DMS79 (cell line): ENCODE measurements around the gene MOK.
A peak's percentile ranks its signal among the peaks of the same experiment; 100 is the strongest.

Experiments
- DNase-seq: peaks from one replicate; lab custom pipeline; 2025; lab: John Stamatoyannopoulos, UW

MOK gene

DNA sequence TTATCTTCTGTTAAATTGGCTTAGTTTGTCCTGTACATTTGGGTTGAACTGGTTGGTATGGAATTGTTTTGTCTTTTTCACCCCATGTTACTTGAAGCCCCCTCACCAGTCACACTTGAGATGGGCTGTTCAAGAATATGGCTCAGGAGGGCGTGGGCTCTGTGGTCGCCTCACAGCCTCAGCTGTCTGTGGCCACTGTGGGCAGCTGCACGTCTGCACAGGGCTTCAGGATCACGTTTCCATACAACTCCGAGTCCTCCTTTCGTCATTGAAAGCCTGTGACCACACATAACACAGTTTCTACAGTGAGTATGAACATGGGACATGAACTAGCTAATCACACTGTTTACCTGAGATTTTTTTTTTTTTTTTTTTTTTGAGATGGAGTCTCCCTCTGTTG is 81.3 kb downstream of the MOK start:
- DNase-seq: no peak

DNA sequence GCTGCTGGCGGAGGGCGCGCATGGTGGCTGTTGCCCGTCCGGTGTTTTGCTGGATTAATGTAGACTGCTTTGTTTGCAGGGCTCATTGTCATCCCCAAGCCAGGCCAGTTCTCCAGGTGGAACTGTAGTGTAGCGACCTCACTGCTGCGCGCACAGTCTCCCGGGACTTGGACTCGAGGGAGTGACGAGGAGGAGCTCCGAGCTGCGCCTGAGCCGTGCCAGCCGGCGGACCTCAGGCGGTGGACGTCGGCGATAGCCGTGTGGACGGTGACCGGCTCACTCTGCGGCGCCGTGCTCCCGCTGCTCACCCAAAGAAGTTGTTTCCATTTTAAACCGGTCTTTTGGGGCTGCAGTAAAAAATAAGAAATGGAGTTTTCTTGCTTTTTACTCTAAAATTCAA is 82.2 kb downstream of the MOK start:
- no peak for DNase-seq

DNA sequence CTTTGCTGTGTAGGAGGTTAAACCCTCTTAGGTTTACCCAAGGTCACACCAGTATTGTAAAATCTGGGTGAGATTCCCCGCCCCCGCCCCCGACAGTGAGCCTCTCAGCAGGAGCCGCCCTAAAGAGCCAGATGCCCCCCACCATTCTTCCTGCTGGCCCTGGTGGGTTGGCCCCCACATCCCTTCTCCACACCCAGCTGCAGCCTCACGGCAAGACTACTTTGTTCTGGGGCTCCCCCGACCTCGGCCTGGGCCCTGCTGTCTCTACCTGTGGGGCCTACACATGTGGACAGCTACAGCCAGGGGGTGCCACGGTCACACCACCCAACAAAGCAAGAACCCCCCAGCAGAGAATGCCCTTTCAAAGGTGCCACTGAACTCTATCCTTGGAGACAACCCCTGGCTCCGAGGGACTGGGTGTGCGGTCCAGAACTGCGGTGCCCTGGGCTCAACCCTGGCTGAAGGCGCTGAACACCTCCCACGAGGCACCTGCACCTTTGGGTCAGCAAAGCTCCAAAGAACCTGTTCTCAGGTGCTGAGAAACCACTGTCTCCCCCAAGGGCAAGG is 82.9 kb downstream of the MOK start:
- DNase-seq: no peak

DNA sequence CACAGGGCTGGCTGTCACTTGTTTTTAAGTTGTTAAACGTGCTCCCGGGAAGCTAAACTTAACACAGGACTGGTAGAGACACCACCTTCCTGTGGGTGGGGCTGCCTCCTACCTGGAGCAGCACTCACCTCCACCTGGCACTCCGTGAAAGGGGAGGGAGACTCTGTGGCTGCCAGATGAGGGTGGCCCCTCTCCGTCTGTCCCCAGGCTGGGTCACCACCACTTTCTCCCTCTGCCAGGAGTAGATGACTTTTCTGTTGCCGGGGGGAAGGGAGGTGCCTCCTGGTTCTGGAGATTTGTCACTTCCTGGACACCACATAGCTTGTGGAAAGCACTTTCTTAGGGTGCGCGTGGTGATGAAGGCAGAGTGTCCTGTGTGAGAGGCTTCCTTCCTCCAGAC is 83.9 kb downstream of the MOK start:
- DNase-seq: no peak

DNA sequence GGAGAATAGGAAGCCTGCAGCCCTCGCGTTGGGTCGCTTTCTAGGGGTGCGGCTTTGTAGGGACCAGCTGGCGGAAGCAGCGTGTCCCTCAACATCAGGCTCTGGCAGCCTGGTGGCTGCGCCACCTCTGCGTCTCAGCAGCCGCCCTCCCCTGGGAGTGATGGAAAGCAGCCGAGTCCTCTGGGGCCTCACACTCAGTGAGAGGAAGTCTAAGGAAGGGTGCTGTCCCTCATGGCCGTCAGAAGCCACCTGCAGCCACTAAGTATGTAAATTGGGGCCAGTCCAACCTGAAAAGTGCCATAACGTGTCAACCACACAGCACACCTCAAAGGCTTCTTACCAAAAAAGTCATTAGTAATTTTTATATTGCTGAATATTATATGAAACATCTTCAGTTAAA is 84.9 kb downstream of the MOK start:
- DNase-seq: no peak

DNA sequence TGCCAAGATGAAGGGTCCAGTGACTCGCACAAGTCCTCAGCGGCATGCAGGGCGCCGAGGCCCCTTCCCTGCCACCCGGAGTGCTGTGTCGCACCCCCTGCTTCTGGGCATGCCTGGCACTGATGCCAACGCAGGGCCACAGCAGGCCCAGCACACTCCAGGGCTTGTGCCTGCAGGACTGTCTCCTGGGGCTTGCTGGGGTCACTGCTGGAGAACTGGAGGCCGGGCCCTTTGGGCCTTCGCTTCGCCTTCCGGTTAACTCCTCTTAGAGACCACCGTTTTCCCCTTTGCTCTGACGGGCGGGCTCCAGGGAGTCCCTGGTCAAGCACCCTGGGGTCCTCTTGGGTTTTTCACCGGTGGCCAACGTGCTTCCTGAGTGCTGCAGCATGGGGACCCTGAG is 85.6 kb downstream of the MOK start:
- no peak for DNase-seq

DNA sequence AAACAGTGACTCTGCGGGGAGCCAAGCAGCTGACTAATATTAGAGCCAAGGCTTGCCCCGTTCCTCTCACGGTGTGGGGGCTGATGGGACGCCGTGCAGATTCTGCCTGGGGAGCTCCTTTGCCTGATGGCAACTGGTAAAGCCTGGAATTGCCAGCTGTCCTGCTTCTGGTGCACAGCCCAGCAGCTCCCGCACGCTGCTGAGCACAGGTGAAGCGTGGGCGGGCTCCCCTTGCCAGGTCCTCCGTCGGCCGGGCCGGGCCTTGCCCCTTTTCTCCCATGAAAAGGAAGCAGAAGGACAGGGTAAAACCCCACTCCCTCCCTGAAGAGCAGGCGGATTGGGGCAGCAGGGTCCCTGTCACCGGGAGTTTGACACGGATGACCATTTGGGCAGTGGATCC is 86.3 kb downstream of the MOK start:
- DNase-seq: no peak

DNA sequence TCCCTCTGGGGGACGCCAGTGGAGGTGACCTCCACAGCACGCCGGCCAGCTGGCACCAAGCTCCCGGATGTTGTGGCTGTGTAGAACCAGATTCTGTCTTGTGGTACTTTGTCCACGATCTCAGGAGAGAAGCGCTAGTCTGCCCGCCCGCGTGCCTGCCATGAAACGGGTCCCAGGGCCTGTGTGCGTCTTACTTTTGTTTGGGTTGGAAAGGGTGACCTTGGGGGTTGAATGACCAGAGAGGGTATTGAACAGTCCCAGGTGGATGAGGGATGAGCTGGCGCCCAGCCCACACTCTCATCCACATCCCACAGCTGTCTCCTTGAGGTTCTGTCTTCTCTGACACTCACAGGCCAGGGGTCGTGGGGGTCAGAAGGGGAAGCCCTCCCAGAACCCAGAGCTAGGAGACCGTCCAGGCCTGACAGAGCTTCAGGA is 87.0 kb downstream of the MOK start:
- no peak for DNase-seq

DNA sequence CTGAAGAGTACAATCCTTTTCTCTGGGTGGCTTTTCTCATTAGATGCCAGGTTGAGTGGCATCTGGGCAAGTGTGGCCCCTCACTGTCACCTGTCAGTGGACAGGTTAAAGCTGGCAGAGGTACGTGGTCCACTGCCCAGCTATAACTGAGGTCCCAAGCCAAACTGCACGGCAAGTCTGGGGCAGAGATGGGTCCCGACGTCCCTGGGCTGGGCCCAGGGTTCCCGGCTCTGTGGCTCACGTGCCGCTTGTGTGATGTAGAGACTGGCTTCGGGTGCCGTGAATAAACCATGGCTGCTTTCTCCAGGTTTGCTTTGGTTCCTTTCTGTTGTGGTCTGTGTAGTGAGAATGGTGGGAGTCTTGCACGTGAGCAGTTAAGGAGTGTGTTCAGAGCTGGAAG is 87.6 kb downstream of the MOK start:
- no peak for DNase-seq

DNA sequence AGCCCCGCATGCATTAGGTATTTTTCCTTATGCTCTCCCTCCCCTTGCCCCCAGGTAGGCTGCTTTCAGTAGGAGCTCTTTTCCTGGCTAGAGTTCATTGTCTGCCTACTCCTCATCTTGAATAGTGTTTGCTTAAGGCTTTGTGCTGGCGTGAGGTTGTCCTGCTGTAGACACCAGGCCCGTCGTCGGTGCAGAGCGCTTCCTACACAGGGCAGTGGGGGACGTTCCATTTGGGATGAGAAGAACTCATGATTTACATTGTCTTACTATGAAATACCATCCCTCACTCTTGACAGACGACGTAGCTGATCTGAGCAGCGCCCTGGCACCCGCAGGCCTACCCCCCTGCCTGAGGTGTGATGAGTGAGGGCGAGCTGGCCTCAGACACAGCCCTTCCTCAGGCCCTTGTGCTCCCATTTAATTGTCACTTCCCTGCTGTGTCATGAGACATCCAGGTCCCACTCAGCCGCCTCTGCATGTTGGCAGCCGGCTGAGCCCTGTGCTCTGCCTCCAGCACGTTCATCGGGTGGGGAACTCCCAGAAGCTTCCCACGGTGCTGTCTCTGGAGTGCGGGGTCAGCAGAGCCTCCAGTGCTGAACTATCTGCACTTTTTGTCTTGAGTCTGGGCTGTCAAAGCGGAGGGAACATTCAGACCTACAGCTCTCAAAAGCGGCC is 89.3 kb downstream of the MOK start:
- DNase-seq: peak; percentile 28

DNA sequence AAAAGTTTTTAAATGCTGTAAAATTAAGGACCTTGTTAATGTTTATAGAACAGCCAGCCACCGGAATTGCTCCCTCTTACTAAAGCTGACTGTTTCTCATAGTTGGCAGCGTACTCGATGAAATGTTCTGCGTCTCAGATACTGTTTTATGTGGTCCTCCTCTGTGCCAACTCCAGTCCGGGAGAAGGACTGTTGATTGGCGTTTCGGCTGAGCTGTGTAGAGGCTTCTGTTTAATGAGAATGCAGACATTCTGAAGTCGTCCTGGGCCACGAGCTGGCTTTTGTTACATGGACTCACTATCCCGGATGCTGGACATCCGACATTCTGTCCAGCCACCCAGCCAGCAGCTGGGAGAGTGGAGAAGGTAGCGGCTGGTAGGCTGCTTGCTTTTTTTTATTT is 89.9 kb downstream of the MOK start:
- peak; percentile 63 for DNase-seq

DNA sequence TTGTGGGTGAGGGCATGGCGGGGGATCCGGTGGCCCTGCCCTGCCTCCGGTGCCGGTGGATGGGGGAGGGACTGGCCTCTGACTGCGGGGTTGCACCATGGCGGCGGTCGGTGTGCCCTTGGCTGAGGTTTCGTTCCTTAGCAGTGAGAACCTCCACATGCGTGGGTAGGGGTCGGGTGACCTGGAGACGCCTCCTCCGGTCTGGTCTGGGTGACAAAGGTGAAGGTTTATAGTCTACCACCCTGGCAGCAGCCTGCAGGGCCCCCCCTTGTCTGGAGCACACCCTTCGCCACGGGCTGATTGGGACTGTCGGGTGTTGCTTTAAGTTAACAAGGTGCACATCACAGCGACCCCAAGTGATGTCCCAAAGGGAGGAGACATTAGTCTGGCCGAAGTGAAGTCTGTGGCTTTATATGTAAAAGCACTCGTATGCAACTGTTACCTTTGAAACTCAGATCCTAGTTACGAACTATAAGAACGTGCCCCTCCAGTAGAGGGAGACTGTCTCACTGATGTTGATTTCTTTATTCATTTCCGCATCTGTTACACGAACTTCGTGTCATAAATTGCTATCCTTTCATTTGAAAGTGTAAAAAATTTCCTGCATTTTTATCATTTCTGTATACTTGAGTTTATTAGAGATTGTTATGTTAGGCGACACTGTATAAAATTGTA is 90.8 kb downstream of the MOK start:
- no peak for DNase-seq

DNA sequence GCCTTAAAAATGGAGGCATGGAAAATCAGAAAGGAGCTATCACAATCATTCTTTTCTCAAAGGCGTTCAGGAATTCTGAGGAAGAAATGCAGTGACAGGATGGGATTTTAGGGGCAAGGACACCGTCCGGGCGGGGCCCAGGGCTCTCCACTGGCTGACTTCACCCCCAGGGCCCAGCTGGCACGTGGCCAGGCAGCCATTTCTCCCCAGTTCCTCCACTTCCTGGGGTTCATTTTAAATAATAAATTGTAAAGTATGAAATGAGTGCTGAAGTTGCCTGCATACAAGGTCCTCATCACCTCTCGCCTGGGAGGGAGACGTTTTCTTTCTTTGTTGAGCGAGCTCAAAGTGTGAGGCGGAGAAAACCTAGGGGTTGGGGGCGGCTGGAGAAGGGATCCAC is 91.5 kb downstream of the MOK start:
- DNase-seq: no peak

DNA sequence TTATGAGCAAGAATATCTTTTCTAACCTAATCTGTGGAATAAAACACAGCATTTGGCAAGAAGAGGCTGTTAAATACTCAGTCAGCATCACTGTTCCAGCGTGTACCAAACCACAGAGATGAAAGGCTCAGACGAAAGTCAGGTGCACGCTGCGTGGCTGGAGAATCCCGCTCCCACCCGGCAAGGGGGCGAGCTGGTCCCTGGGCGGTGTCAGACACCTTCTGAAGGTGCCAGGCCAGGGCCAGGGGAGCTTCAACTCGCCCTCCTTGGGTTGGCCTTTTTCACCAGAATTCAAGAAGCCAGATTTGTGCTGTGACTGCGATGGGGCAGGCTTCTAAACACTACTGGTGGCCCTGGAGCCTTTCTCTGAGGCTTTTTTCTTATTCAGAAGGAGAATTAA is 92.1 kb downstream of the MOK start:
- no peak for DNase-seq

DNA sequence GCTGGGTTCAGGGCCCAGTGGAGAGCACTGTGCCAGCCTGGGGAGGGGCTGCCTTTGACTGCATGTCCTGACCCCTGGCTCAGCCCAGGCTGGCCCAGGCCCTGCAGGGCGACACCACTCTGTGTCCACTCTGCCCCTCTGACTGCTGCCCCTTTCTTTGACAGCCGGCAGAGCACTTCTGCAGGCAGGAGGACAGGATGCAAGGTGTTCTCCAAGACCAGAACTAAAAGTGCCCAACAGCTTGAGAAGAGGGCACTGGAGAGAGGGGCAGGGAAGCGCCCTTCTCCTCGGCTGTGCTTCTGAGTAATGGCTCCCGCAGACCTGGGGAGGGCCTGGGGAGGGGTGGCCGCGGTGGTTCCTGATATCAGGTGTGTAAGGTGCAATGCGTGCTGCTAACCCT is 92.6 kb downstream of the MOK start:
- no peak for DNase-seq

DNA sequence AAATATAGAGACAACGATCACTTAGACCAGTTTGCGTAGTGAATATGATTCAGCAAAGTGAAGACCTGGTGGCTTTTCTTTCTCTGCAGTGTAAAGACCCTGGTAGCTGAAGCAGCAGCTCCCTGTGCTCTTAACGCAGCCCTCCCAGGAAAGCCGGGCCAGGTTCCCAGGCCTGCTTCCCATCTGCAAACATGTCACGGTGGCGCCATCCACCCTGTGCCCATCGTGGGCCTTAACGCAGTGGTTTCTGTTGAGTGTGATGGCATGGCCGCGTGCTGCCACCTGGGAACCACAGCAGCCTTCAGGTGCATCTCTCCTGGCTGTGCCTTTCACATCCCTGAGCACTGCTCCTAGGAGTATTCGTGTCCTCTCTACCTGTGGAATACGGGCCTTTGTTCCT is 93.7 kb downstream of the MOK start:
- DNase-seq: no peak

DNA sequence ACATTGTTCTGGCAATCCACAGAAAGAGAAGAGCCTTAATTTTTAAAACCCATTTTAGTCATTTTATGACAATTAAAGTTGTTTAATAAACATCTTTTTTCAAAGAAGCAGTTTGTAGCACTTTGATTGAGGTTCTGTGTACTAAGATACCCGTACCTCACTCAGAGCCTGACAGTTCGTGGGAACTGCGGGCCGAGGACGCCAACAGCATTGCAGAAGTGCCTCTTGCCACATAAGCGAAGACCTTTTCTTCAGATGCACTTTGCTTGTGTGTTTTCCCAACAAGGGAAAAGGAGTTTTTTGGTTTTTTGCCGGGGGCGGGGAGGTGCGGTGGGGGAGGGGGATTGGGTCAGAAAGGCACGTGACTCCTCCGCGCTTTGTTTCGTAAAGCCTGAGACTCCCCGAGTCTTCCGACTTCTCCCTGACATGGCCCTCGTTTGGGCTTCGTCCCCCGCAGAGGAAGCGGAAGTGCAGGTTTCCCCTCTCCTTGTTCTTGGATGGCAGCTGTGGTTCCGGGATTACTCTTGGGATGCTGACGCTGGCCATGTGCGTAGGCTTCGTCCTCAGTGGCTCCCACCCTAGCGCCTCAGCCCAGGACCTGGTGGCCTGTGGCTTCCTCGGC is 94.4 kb downstream of the MOK start:
- DNase-seq: no peak

DNA sequence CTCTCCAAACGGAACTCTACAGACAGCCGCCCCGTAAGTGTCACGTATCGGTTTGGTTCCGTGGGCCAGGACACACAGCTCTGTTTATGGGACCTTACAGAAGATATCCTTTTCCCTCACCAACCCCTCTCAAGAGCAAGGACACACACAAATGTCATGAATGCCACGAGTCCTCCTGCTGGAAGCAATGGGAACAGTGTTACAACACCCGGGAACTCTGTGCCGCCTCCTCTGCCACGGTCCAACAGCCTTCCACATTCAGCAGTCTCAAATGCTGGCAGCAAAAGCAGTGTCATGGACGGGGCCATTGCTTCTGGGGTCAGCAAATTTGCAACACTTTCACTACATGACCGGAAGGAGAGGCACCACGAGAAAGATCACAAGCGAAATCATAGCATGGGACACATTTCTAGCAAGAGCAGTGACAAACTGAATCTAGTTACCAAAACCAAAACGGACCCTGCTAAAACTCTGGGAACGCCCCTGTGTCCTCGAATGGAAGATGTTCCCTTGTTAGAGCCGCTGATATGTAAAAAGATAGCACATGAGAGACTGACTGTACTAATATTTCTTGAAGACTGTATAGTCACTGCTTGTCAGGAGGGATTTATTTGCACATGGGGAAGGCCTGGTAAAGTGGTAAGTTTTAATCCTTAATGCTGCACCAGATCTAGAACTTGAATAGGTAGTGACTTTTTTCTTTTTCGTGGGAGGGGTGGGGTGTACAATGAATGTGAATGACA is 95.6 kb downstream of the MOK start:
- DNase-seq: no peak

DNA sequence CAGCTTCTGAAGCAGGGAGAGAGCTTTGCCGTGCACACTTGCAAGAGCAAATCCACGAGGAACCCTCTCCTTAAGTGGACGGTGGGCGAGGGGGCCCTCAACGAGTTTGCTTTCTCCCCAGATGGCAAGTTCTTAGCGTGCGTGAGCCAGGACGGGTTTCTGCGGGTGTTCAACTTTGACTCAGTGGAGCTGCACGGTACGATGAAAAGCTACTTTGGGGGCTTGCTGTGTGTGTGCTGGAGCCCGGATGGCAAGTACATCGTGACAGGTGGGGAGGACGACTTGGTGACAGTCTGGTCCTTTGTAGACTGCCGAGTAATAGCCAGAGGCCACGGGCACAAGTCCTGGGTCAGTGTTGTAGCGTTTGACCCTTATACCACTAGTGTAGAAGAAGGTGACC is 96.2 kb downstream of the MOK start:
- DNase-seq: no peak

DNA sequence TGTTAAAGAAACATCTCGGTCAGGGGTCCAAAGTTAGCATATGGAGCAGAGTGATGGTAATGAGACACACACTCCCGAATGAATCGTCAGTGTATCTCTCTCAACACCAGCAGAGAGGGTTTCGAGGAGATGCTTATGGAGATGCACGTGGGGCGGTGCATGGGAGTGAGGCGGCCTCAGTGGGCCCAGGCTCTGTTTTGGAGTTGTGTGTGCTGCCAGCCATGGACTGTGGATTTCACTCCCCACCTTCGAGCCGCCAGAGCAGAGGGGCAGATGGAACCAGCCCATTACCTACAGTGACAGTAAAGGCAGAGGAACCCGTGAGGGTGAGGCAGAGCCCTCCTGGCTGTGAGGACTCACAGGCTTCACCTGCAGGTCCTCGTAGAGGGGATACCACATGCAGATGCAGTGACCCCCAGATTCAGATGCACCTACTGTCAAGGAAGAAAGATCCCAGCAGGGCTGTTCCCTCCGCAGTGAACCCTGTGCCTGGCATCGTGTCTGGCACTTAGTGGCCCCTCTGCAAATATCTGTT is 97.1 kb downstream of the MOK start:
- no peak for DNase-seq

DNA sequence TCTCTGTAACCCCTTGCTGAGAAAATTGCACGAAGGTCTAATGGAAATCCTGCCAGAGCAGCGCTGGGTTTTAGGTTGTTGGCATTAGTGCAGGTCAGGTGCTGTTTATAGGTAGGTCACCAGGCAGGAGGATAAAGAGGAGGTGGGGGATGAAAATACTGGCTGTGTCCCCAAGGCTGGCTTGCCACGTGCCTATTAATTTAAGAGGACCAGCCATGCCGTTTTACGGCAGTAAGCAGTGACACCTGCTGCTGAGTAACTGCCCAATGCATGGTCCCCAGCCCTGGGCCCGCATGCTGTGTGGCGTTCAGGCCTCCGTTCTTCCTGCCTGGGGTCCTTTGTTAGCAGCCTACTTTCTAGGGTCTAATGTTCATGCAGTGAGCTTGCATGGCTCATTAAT is 98.0 kb downstream of the MOK start:
- DNase-seq: no peak

DNA sequence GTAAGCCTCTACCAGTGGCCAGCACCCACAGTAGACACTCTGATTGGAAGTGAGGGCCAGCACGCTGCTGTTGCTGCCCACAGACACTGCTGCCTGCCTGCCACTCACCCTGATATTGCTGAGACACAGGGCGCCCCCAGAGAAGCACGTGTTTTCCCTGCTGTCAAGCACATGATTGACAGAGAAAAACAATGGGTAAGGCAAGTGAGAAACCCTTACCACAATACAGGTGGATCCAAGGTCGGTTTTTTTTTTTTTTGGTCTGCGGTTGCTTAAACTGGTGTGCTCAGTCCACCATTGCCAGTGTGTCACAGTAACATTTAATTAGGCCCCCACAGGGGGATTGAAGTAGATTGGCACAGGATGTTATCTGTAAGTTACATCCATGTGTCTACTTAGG is 99.4 kb downstream of the MOK start:
- no peak for DNase-seq
